VCaP (cell line): ENCODE measurements around the gene EFTUD2.

Experiments
- H3K27ac ChIP-seq: fragments of 450-650 bp; 2 replicates; pipeline ENCODE4 v1.5.1; 2017
- CTCF ChIP-seq: fragments of 450-650 bp; conservative IDR thresholded peaks from 2 replicates; pipeline ENCODE4 v1.5.1; 2017; ENCODE audit warnings: mild to moderate bottlenecking, moderate library complexity

EFTUD2 gene

GRCh38 chr17:44912763-44913544 is 13.7 kb upstream of the EFTUD2 start:
- TF ChIP-seq CTCF, result no peak
- no peak overlapping the region for H3K27ac ChIP-seq

GRCh38 chr17:44911133-44912001 is 12.1 kb upstream of the EFTUD2 start:
- no peak overlapping the region for H3K27ac ChIP-seq
- peak; percentile 42; the same call in 1 of the 2 replicates for TF ChIP-seq CTCF

GRCh38 chr17:44910231-44911106 is 11.2 kb upstream of the EFTUD2 start:
- no peak for TF ChIP-seq CTCF
- H3K27ac ChIP-seq, result no peak overlapping the region

- H3K27ac ChIP-seq, result no peak overlapping the region
- TF ChIP-seq CTCF, result no peak
Observed at GRCh38 chr17:44909681-44910144, 10.5 kb upstream of the EFTUD2 start.

- H3K27ac ChIP-seq, result no peak overlapping the region
- TF ChIP-seq CTCF, result no peak
Observed at GRCh38 chr17:44908761-44909326, 9.6 kb upstream of the EFTUD2 start.

GRCh38 chr17:44907729-44908470 is 8.7 kb upstream of the EFTUD2 start:
- TF ChIP-seq CTCF, result no peak
- no peak overlapping the region for H3K27ac ChIP-seq
